Measurements from ENCODE around the gene SYNPR. TPM values are rescaled to one million over a fixed set of nuclear protein-coding genes. Genes with fewer than 3 reads are reported as not detected.

Gene SYNPR
- total RNA-seq, 3 donors from 2014 or later = not detected

- H3K36me3 ChIP-seq = no peaks in the 10 kb centered on the region
- H3K9me3 ChIP-seq = no peaks in the 10 kb centered on the region
- H3K4me3 ChIP-seq = no peak overlapping the region
- DNase-seq (ENCODE audit: low spot score in 2 of 2) = no peak
- H3K27ac ChIP-seq = no peak overlapping the region
- intact Hi-C loops (cut with DNase I; ENCODE audit: low total_unique reads) = no loop called here
- H3K4me1 ChIP-seq = no peaks in the 10 kb centered on the region
- no peaks in the 10 kb centered on the region for H3K27me3 ChIP-seq
- no peak for TF ChIP-seq POLR2A (IDR thresholded peaks at IDR 0.05)
- no peak for TF ChIP-seq POLR2AphosphoS5 (IDR thresholded peaks at IDR 0.05)
- TF ChIP-seq CTCF (IDR thresholded peaks at IDR 0.05) = no peak
These were observed 260.8 kb downstream of the SYNPR start for GRCh38 chr3:63538919-63539318.

GRCh38 chr3:63555767-63556166, 277.7 kb downstream of the SYNPR start:
- Histone ChIP-seq H3K27ac (no peak overlapping the region), H3K36me3 (no peaks in the 10 kb centered on the region), H3K4me3 (no peak overlapping the region), H3K9me3 (no peaks in the 10 kb centered on the region), H3K4me1 (no peaks in the 10 kb centered on the region), H3K27me3 (no peaks in the 10 kb centered on the region)
- intact Hi-C loops (cut with DNase I; ENCODE audit: low total_unique reads) = no loop called here
- DNase-seq (ENCODE audit: low spot score in 2 of 2) = no peak
- no peak for TF ChIP-seq CTCF (IDR thresholded peaks at IDR 0.05)
- no peak for TF ChIP-seq POLR2AphosphoS5 (IDR thresholded peaks at IDR 0.05)
- TF ChIP-seq POLR2A (IDR thresholded peaks at IDR 0.05) = no peak

- H3K27me3 ChIP-seq = no peaks in the 10 kb centered on the region
- intact Hi-C loops (cut with DNase I; ENCODE audit: low total_unique reads) = no loop called here
- H3K36me3 ChIP-seq = no peaks in the 10 kb centered on the region
- no peaks in the 10 kb centered on the region for H3K4me1 ChIP-seq
- no peak overlapping the region for H3K27ac ChIP-seq
- TF ChIP-seq POLR2AphosphoS5 (IDR thresholded peaks at IDR 0.05) (no peak), CTCF (IDR thresholded peaks at IDR 0.05) (no peak), POLR2A (IDR thresholded peaks at IDR 0.05) (no peak)
- H3K4me3 ChIP-seq = no peak overlapping the region
- no peak for DNase-seq (ENCODE audit: low spot score in 2 of 2)
- no peaks in the 10 kb centered on the region for H3K9me3 ChIP-seq
These were observed 278.3 kb downstream of the SYNPR start for GRCh38 chr3:63556401-63556800.

- intact Hi-C loops (cut with DNase I; ENCODE audit: low total_unique reads) = no loop called here
- no peak for TF ChIP-seq POLR2A (IDR thresholded peaks at IDR 0.05)
- TF ChIP-seq CTCF (IDR thresholded peaks at IDR 0.05) = no peak
- TF ChIP-seq POLR2AphosphoS5 (IDR thresholded peaks at IDR 0.05) = no peak
- Histone ChIP-seq H3K27me3 (no peaks in the 10 kb centered on the region), H3K9me3 (no peaks in the 10 kb centered on the region), H3K4me1 (no peaks in the 10 kb centered on the region), H3K27ac (no peak overlapping the region), H3K36me3 (no peaks in the 10 kb centered on the region), H3K4me3 (no peak overlapping the region)
- no peak for DNase-seq (ENCODE audit: low spot score in 2 of 2)
These were observed 279.8 kb downstream of the SYNPR start for GRCh38 chr3:63557912-63558311.

GRCh38 chr3:63559884-63560283, 281.8 kb downstream of the SYNPR start:
- H3K27me3 ChIP-seq = no peaks in the 10 kb centered on the region
- H3K27ac ChIP-seq = no peak overlapping the region
- no peaks in the 10 kb centered on the region for H3K36me3 ChIP-seq
- H3K4me3 ChIP-seq = no peak overlapping the region
- TF ChIP-seq POLR2AphosphoS5 (IDR thresholded peaks at IDR 0.05) (no peak), POLR2A (IDR thresholded peaks at IDR 0.05) (no peak), CTCF (IDR thresholded peaks at IDR 0.05) (no peak)
- no peak for DNase-seq (ENCODE audit: low spot score in 2 of 2)
- intact Hi-C loops (cut with DNase I; ENCODE audit: low total_unique reads) = no loop called here
- H3K4me1 ChIP-seq = no peaks in the 10 kb centered on the region
- no peaks in the 10 kb centered on the region for H3K9me3 ChIP-seq
